Sigmoid colon (tissue), 3 donors: ENCODE data around the gene SCUBE1.

ENCODE experiments used
- CTCF ChIP-seq, 4 experiments: fragments of 450-650 bp in 3 of 4; fragments of 200-600 bp in 1 of 4; IDR thresholded peaks; one replicate each; pipeline ENCODE4 v1.5.1; 2016 to 2019; ENCODE audit warnings: antibody characterized with exemption in 4 of 4, mild to moderate bottlenecking in 3 of 4, moderate library complexity in 2 of 4
- POLR2A ChIP-seq, 2 donors: fragments of 450-650 bp; IDR thresholded peaks; one replicate each; pipeline ENCODE4 v1.6.1; 2016; ENCODE audit warnings: antibody characterized with exemption in 2 of 2, mild to moderate bottlenecking in 2 of 2, moderate library complexity in 2 of 2

DNA sequence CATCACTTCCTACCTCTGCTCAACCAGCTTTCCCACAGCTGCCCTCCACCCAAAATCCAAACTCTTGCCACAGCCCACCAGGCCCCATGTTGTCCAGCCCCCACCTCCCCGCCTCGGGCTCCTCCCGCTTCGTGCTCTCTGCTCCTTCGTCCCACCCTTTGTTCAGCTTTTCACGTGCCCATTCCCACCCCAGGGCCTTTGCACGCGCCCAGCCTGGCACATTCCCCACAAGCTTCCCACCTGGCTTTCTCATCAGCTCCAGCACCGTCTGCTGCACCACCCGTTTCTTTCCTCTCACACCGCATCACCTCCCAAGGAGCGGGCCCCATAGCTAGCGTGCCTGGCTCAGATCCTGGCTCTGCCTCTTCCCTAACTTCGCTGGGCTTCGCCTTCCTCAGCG lies 54.8 kb downstream of the SCUBE1 start:
- TF ChIP-seq POLR2A (IDR thresholded peaks at IDR 0.05) (no peak), CTCF (IDR thresholded peaks at IDR 0.05) (no peak)
